Measurements from ENCODE around the gene AHDC1. TPM values are rescaled to one million over a fixed set of nuclear protein-coding genes. Genes with fewer than 3 reads are reported as not detected.

Gene AHDC1
- total RNA-seq, 3 donors from 2014 or later = 13.7 to 58.6 (median 18.7) TPM

DNA sequence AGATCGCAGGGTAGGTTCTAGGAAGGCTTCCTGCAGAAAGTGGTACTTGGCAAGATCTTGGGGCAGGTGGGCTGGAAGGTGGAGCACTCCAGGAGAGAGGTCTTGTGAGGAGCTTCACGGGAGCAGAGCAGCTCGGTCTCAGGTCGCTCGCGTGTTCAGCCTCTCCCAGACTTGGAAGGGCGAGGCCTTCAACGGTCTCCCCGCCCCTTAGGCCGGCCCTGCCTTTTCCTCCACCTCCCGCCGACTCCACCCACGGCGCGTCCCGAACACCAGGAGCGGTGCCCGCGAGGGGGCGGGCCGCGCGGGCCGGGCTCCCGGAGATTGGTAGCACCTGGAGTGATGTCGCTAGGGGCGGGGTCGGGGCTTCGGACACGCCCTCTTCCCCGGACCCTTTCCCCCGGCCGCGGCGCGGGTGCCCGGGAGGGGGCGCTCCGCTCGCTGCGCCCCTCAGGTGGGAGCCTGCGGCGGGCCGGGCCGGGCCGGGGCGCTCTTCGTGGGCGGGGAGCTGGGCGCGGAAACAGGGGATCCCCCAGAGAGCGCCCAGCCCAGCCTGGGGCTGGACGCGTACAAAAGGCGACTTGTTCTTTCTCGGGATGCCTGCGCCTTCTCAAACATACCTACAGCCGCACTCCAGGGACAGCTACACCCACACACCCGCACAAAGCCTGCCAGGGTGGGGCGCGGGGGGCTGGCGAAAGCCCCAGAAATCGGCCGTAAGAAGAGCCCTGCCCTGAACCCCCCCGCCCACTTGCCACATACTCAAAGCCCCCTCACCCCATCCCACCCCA is 35.5 kb downstream of the AHDC1 start:
- H3K4me1 ChIP-seq (ENCODE audit: low read depth) = peaks cover 55% of the 10 kb centered on the region
- H3K36me3 ChIP-seq (ENCODE audit: low read depth) = no peaks in the 10 kb centered on the region
- no peak overlapping the region for H3K4me3 ChIP-seq
- H3K9me3 ChIP-seq = no peaks in the 10 kb centered on the region
- DNase-seq (peak; percentile 97 to 99 (median 98)), ATAC-seq (peak; percentile 90)
- intact Hi-C loops (cut with DNase I, micrococcal nuclease) = no loop called here
- TF ChIP-seq, protein P1, sequence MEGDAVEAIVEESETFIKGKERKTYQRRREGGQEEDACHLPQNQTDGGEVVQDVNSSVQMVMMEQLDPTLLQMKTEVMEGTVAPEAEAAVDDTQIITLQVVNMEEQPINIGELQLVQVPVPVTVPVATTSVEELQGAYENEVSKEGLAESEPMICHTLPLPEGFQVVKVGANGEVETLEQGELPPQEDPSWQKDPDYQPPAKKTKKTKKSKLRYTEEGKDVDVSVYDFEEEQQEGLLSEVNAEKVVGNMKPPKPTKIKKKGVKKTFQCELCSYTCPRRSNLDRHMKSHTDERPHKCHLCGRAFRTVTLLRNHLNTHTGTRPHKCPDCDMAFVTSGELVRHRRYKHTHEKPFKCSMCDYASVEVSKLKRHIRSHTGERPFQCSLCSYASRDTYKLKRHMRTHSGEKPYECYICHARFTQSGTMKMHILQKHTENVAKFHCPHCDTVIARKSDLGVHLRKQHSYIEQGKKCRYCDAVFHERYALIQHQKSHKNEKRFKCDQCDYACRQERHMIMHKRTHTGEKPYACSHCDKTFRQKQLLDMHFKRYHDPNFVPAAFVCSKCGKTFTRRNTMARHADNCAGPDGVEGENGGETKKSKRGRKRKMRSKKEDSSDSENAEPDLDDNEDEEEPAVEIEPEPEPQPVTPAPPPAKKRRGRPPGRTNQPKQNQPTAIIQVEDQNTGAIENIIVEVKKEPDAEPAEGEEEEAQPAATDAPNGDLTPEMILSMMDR (IDR thresholded peaks at IDR 0.05) = peak; percentile 72

DNA sequence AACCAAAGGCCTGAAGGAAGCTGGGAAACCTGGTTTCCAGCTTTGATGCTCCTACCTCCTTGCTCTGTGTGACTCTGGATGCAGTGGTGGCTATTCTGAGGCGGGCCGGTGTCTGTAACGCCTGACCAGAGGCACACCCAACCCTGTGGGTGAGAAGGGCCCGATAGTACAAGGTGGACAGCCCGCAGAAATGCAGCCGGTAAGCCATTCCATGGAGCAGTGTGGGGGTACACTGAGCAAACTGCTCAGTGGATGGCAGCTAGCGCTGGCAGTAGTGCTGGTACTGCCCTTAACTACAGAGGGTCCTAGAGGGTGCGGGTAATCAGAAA is 36.0 kb downstream of the AHDC1 start:
- peak; percentile 1 for ATAC-seq
- peaks cover 54% of the 10 kb centered on the region for H3K4me1 ChIP-seq (ENCODE audit: low read depth)
- no peaks in the 10 kb centered on the region for H3K9me3 ChIP-seq
- H3K4me3 ChIP-seq = no peak overlapping the region
- no peaks in the 10 kb centered on the region for H3K36me3 ChIP-seq (ENCODE audit: low read depth)
- no peak for DNase-seq
- TF ChIP-seq, protein P1 (IDR thresholded peaks at IDR 0.05) = no peak
- intact Hi-C loops (cut with DNase I, micrococcal nuclease) = no loop called here

DNA sequence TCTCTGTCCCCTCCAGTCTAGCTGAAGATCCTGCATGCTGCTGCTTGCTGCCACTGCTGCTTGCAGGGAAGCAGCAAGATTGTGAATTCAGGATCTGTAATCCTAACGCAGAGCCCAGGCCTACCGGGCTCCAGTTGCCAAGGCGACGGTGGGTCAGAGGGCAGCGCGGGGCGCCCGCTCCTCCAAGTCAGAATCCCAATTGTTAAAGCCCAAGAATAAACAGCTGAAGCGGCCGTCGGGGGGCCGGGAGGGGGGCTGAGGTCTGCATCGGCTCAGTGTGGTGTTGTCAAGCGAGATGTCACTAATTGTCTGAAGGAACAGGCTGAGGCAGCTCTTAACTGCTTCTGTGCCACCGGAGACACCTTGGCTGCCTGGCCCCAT is 36.8 kb downstream of the AHDC1 start:
- TF ChIP-seq, protein P1 (IDR thresholded peaks at IDR 0.05) = no peak
- ATAC-seq = no peak
- no peaks in the 10 kb centered on the region for H3K36me3 ChIP-seq (ENCODE audit: low read depth)
- no peaks in the 10 kb centered on the region for H3K9me3 ChIP-seq
- no peak overlapping the region for H3K4me3 ChIP-seq
- intact Hi-C loops (cut with DNase I, micrococcal nuclease) = no loop called here
- no peak for DNase-seq
- peaks cover 55% of the 10 kb centered on the region for H3K4me1 ChIP-seq (ENCODE audit: low read depth)

DNA sequence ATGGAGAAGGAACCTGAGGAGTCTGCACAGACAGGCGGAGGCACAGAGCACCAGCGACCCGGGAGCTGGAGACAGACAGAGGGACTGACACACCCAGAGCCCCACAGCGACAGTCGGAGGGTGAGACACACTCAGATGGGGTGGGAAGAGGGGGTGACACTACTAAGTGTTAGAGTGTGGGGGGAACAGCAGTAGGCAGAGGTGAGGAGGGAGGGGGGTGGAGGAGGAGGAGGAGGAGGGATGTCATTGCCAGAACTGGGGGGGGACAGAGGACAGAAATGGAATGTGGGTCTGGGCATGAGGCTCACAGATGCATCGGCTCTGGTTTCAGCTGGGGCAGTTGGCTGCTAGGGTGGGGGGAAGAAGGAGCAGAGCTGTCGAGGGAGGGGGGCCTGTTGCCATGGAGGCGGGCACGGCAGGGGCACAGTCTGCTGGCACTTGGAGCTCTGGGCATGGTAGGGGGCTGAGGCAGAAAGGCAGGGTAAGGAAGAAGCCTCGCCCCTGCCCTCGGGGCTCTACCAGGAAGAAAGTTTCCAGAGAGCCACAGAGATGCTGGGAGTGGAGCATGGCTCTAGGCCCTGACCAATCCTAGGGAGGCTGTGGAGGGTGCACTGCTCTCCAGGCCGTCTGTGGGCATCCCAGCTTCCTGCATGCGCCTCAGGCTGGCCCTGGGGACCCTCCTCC is 37.3 kb downstream of the AHDC1 start:
- Histone ChIP-seq H3K9me3 (no peaks in the 10 kb centered on the region), H3K4me1 (ENCODE audit: low read depth) (peaks cover 55% of the 10 kb centered on the region), H3K4me3 (no peak overlapping the region), H3K36me3 (ENCODE audit: low read depth) (no peaks in the 10 kb centered on the region)
- DNase-seq = no peak
- intact Hi-C loops (cut with DNase I, micrococcal nuclease) = no loop called here
- no peak for ATAC-seq
- TF ChIP-seq, protein P1 (IDR thresholded peaks at IDR 0.05) = no peak

DNA sequence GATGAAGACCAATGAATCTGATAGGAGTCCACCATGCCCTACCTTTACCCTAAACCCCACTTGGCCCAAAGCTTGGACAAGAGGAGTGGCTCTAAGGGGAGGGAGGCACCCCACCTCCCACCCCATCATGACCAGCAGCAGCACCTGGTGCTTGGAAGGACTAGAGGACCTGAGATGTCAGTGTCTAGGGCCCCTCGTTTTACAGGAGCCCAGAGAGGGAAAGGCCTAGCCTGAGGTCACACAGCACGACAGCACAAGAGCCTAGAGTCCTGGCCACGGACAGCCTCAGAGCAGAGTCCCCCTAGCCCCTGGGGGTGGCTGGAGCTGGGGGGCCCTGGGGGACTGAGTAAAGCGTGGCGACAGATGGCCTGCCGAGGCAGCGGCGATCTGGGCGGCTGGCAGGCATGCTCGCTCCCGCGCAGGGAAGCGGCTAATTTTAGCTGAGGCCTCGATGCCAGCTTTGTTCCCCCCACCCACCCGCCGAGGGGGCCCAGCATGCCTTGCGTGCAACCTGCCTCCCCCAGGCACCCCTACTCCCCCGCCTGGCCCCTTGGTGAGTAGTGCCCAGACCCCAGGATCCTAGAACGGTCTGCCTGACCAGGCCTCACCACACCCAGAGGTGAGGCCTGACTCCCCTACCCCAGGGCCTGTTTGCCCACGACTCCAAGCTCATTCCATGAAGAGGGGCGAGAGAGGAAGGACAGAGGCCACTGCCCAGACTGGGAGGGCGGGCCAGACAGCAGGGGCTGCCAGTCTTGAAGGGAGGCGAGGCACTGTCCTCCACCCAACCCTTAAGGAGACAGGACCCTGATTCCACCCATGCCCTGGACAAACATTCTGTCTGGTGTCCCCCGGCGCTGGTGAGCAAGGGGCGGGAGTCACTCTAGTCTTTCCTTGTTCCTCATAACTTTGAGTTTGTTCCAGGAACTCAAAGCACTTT is 39.0 kb downstream of the AHDC1 start:
- Histone ChIP-seq H3K36me3 (ENCODE audit: low read depth) (no peaks in the 10 kb centered on the region), H3K4me3 (no peak overlapping the region), H3K4me1 (ENCODE audit: low read depth) (peaks cover 48% of the 10 kb centered on the region), H3K9me3 (no peaks in the 10 kb centered on the region)
- TF ChIP-seq, protein P1 (IDR thresholded peaks at IDR 0.05) = no peak
- DNase-seq (peak in 1 of 3 donors; percentile 60), ATAC-seq (no peak)
- intact Hi-C loops (cut with DNase I, micrococcal nuclease) = no loop called here
